ENCODE data around the gene C4BPA. TPM values are rescaled to one million over a fixed set of nuclear protein-coding genes. Genes with fewer than 3 reads are reported as not detected.

Gene C4BPA
- total RNA-seq, 3 donors from 2014 or later, result 0.16 to 0.58 (median 0.41) TPM

GRCh38 chr1:207156826-207157225, 52.8 kb downstream of the C4BPA start:
- no peak for ATAC-seq
- H3K4me1 Mint-ChIP-seq (ENCODE audit: low read depth), result no peaks in the 10 kb centered on the region

GRCh38 chr1:207164086-207164485, 60.1 kb downstream of the C4BPA start:
- DNase-seq (no peak), ATAC-seq (no peak)
- H3K4me3 Mint-ChIP-seq, result no peak overlapping the region
- no peaks in the 10 kb centered on the region for H3K4me1 Mint-ChIP-seq (ENCODE audit: low read depth)
- no peaks in the 10 kb centered on the region for H3K27me3 Mint-ChIP-seq (ENCODE audit: low read depth)
- no peaks in the 10 kb centered on the region for H3K36me3 Mint-ChIP-seq (ENCODE audit: insufficient read depth)
- peaks cover 14% of the 10 kb centered on the region for H3K9me3 Mint-ChIP-seq

More at GRCh38 chr1:207156826-207157225, 52.8 kb downstream of the C4BPA start:
- no peaks in the 10 kb centered on the region for H3K36me3 Mint-ChIP-seq (ENCODE audit: insufficient read depth)
- no peak for DNase-seq
- peaks cover 4% of the 10 kb centered on the region for H3K27me3 Mint-ChIP-seq (ENCODE audit: low read depth)
- H3K4me3 Mint-ChIP-seq, result no peak overlapping the region
- H3K9me3 Mint-ChIP-seq, result peaks cover 6% of the 10 kb centered on the region

- DNase-seq (no peak), ATAC-seq (no peak)
- Mint-ChIP-seq H3K4me3 (no peak overlapping the region), H3K4me1 (ENCODE audit: low read depth) (no peaks in the 10 kb centered on the region), H3K9me3 (no peaks in the 10 kb centered on the region), H3K36me3 (ENCODE audit: insufficient read depth) (no peaks in the 10 kb centered on the region), H3K27me3 (ENCODE audit: low read depth) (no peaks in the 10 kb centered on the region)
Measured at GRCh38 chr1:207172321-207172720, 68.3 kb downstream of the C4BPA start.

GRCh38 chr1:207172885-207173284, 68.9 kb downstream of the C4BPA start:
- Mint-ChIP-seq H3K4me3 (no peak overlapping the region), H3K36me3 (ENCODE audit: insufficient read depth) (no peaks in the 10 kb centered on the region), H3K9me3 (no peaks in the 10 kb centered on the region), H3K4me1 (ENCODE audit: low read depth) (no peaks in the 10 kb centered on the region), H3K27me3 (ENCODE audit: low read depth) (no peaks in the 10 kb centered on the region)
- ATAC-seq (no peak), DNase-seq (no peak)

GRCh38 chr1:207173396-207173795, 69.4 kb downstream of the C4BPA start:
- ATAC-seq (no peak), DNase-seq (no peak)
- H3K9me3 Mint-ChIP-seq, result no peaks in the 10 kb centered on the region
- no peak overlapping the region for H3K4me3 Mint-ChIP-seq
- no peaks in the 10 kb centered on the region for H3K36me3 Mint-ChIP-seq (ENCODE audit: insufficient read depth)
- H3K4me1 Mint-ChIP-seq (ENCODE audit: low read depth), result no peaks in the 10 kb centered on the region
- no peaks in the 10 kb centered on the region for H3K27me3 Mint-ChIP-seq (ENCODE audit: low read depth)

- DNase-seq, result no peak
- Mint-ChIP-seq H3K36me3 (ENCODE audit: insufficient read depth) (no peaks in the 10 kb centered on the region), H3K27me3 (ENCODE audit: low read depth) (no peaks in the 10 kb centered on the region), H3K4me3 (no peak overlapping the region), H3K4me1 (ENCODE audit: low read depth) (no peaks in the 10 kb centered on the region), H3K9me3 (no peaks in the 10 kb centered on the region)
- no peak for ATAC-seq
Measured at GRCh38 chr1:207174913-207175312, 70.9 kb downstream of the C4BPA start.

GRCh38 chr1:207179036-207179435, 75.0 kb downstream of the C4BPA start:
- Mint-ChIP-seq H3K36me3 (ENCODE audit: insufficient read depth) (no peaks in the 10 kb centered on the region), H3K4me1 (ENCODE audit: low read depth) (no peaks in the 10 kb centered on the region), H3K9me3 (no peaks in the 10 kb centered on the region), H3K4me3 (no peak overlapping the region), H3K27me3 (ENCODE audit: low read depth) (peaks cover 2% of the 10 kb centered on the region)
- no peak for ATAC-seq
- no peak for DNase-seq

GRCh38 chr1:207181847-207182246, 77.8 kb downstream of the C4BPA start:
- DNase-seq (no peak), ATAC-seq (no peak)
- Mint-ChIP-seq H3K4me3 (no peak overlapping the region), H3K9me3 (no peaks in the 10 kb centered on the region), H3K4me1 (ENCODE audit: low read depth) (no peaks in the 10 kb centered on the region), H3K36me3 (ENCODE audit: insufficient read depth) (no peaks in the 10 kb centered on the region), H3K27me3 (ENCODE audit: low read depth) (peaks cover 2% of the 10 kb centered on the region)

- peaks cover 9% of the 10 kb centered on the region for H3K9me3 Mint-ChIP-seq
- ATAC-seq, result no peak
- H3K4me3 Mint-ChIP-seq, result no peak overlapping the region
- peaks cover 2% of the 10 kb centered on the region for H3K27me3 Mint-ChIP-seq (ENCODE audit: low read depth)
- no peaks in the 10 kb centered on the region for H3K36me3 Mint-ChIP-seq (ENCODE audit: insufficient read depth)
- peaks cover 16% of the 10 kb centered on the region for H3K4me1 Mint-ChIP-seq (ENCODE audit: low read depth)
- DNase-seq, result no peak
Measured at GRCh38 chr1:207186503-207186902, 82.5 kb downstream of the C4BPA start.

- no peak for ATAC-seq
- H3K4me3 Mint-ChIP-seq, result no peak overlapping the region
- DNase-seq, result no peak
Measured at GRCh38 chr1:207188901-207189300, 84.9 kb downstream of the C4BPA start.

GRCh38 chr1:207191061-207191460, 87.0 kb downstream of the C4BPA start:
- no peak for DNase-seq
- Mint-ChIP-seq H3K27me3 (ENCODE audit: low read depth) (peaks cover 6% of the 10 kb centered on the region), H3K9me3 (peaks cover 9% of the 10 kb centered on the region), H3K36me3 (ENCODE audit: insufficient read depth) (no peaks in the 10 kb centered on the region), H3K4me3 (no peak overlapping the region), H3K4me1 (ENCODE audit: low read depth) (peaks cover 16% of the 10 kb centered on the region)
- no peak for ATAC-seq

More at GRCh38 chr1:207188901-207189300, 84.9 kb downstream of the C4BPA start:
- Mint-ChIP-seq H3K27me3 (ENCODE audit: low read depth) (peaks cover 1% of the 10 kb centered on the region), H3K4me1 (ENCODE audit: low read depth) (peaks cover 16% of the 10 kb centered on the region), H3K36me3 (ENCODE audit: insufficient read depth) (no peaks in the 10 kb centered on the region), H3K9me3 (peaks cover 9% of the 10 kb centered on the region)

- H3K4me3 Mint-ChIP-seq, result no peak overlapping the region
- peaks cover 6% of the 10 kb centered on the region for H3K27me3 Mint-ChIP-seq (ENCODE audit: low read depth)
- H3K4me1 Mint-ChIP-seq (ENCODE audit: low read depth), result peaks cover 16% of the 10 kb centered on the region
- H3K9me3 Mint-ChIP-seq, result peaks cover 9% of the 10 kb centered on the region
- ATAC-seq (no peak), DNase-seq (no peak)
- H3K36me3 Mint-ChIP-seq (ENCODE audit: insufficient read depth), result no peaks in the 10 kb centered on the region
Measured at GRCh38 chr1:207191776-207192175, 87.7 kb downstream of the C4BPA start.

GRCh38 chr1:207194197-207194596, 90.2 kb downstream of the C4BPA start:
- no peaks in the 10 kb centered on the region for H3K36me3 Mint-ChIP-seq (ENCODE audit: insufficient read depth)
- DNase-seq (no peak), ATAC-seq (no peak)
- peaks cover 9% of the 10 kb centered on the region for H3K27me3 Mint-ChIP-seq (ENCODE audit: low read depth)
- no peak overlapping the region for H3K4me3 Mint-ChIP-seq
- H3K4me1 Mint-ChIP-seq (ENCODE audit: low read depth), result peaks cover 11% of the 10 kb centered on the region
- H3K9me3 Mint-ChIP-seq, result peaks cover 13% of the 10 kb centered on the region

Data from activated T-cell treated with anti-CD3 and anti-CD28 coated beads, Interleukin-2, amount 50 U/mL, for 4 hours (primary cell).